Measurements from ENCODE around the gene KRT38. TPM values are rescaled to one million over a fixed set of nuclear protein-coding genes. Genes with fewer than 3 reads are reported as not detected.

Gene KRT38
- total RNA-seq, 1 donor from 2014 or later = not detected

DNA sequence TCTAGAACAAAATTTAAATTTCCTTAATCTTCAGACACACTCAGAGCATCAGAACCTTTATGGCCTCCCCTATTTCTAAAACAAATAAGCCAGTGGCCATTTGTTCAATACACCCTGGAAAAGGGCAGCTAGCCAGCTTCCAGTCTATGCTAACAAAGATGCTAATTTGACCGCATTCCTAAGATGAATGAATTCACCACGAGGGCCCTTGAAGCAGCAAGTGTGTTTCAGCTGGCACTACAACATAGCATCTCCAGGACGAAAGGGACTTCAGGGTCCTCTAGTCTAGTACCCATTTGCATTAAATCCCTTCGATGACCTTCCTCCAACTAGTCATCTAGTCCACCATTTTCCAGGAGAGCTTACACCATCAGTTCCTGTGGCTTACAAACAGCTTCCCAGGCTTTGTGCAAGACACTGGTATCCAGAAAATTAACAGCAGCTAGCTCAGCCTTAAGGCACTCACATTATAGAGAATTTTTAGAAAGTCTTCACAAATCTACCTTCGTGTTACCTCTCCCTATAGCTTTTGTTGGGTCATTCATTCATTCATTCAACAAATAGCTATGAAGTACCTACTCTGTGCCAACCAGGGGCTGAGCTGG is 27.3 kb downstream of the KRT38 start:
- no peaks in the 10 kb centered on the region for H3K36me3 Mint-ChIP-seq (ENCODE audit: low read depth)
- no peak for TF ChIP-seq CTCF (IDR thresholded peaks at IDR 0.05)
- H3K4me3 Mint-ChIP-seq = no peak overlapping the region
- peaks cover 4% of the 10 kb centered on the region for H3K27me3 Mint-ChIP-seq
- intact Hi-C loops (cut with micrococcal nuclease) = no loop called here
- ATAC-seq (ENCODE audit: low read depth) (no peak), DNase-seq (no peak)
- ChIA-PET CTCF (no interaction called here), POLR2A (no interaction called here)
- no peak overlapping the region for H3K27ac Mint-ChIP-seq
- no peaks in the 10 kb centered on the region for H3K9me3 Mint-ChIP-seq
- H3K4me1 Mint-ChIP-seq = peaks cover 5% of the 10 kb centered on the region

GRCh38 chr17:41411072-41411840 is 29.5 kb downstream of the KRT38 start:
- Mint-ChIP-seq H3K4me3 (no peak overlapping the region), H3K27ac (no peak overlapping the region), H3K36me3 (ENCODE audit: low read depth) (no peaks in the 10 kb centered on the region), H3K9me3 (no peaks in the 10 kb centered on the region), H3K4me1 (no peaks in the 10 kb centered on the region), H3K27me3 (peaks cover 4% of the 10 kb centered on the region)
- no peak for TF ChIP-seq CTCF (IDR thresholded peaks at IDR 0.05)
- CTCF ChIA-PET = no interaction called here
- DNase-seq = no peak
- ATAC-seq (ENCODE audit: low read depth) = no peak
- intact Hi-C loops (cut with micrococcal nuclease) = no loop called here
- POLR2A ChIA-PET = no interaction called here

GRCh38 chr17:41407226-41407625 is 33.6 kb downstream of the KRT38 start:
- POLR2A ChIA-PET = no interaction called here
- DNase-seq = no peak
- no peak for TF ChIP-seq CTCF (IDR thresholded peaks at IDR 0.05)
- CTCF ChIA-PET = no interaction called here
- H3K36me3 Mint-ChIP-seq (ENCODE audit: low read depth) = no peaks in the 10 kb centered on the region
- no peaks in the 10 kb centered on the region for H3K9me3 Mint-ChIP-seq
- ATAC-seq (ENCODE audit: low read depth) = no peak
- no peaks in the 10 kb centered on the region for H3K4me1 Mint-ChIP-seq
- no peak overlapping the region for H3K27ac Mint-ChIP-seq
- no peak overlapping the region for H3K4me3 Mint-ChIP-seq
- H3K27me3 Mint-ChIP-seq = no peaks in the 10 kb centered on the region
- intact Hi-C loops (cut with micrococcal nuclease) = no loop called here

- intact Hi-C loops (cut with micrococcal nuclease) = no loop called here
- ChIA-PET POLR2A (no interaction called here), CTCF (no interaction called here)
- Mint-ChIP-seq H3K36me3 (ENCODE audit: low read depth) (no peaks in the 10 kb centered on the region), H3K4me1 (no peaks in the 10 kb centered on the region), H3K9me3 (no peaks in the 10 kb centered on the region), H3K27me3 (peaks cover 4% of the 10 kb centered on the region), H3K4me3 (no peak overlapping the region), H3K27ac (no peak overlapping the region)
- DNase-seq (no peak), ATAC-seq (ENCODE audit: low read depth) (no peak)
- TF ChIP-seq CTCF (IDR thresholded peaks at IDR 0.05) = no peak
Observed at GRCh38 chr17:41406205-41406604, 34.6 kb downstream of the KRT38 start.

GRCh38 chr17:41404024-41404671 is 36.6 kb downstream of the KRT38 start:
- Mint-ChIP-seq H3K27ac (no peak overlapping the region), H3K9me3 (no peaks in the 10 kb centered on the region), H3K36me3 (ENCODE audit: low read depth) (no peaks in the 10 kb centered on the region), H3K4me3 (no peak overlapping the region), H3K27me3 (peaks cover 10% of the 10 kb centered on the region), H3K4me1 (no peaks in the 10 kb centered on the region)
- intact Hi-C loops (cut with micrococcal nuclease) = no loop called here
- no peak for ATAC-seq (ENCODE audit: low read depth)
- DNase-seq = no peak
- CTCF ChIA-PET = interaction anchor here (0.9 to 1.2 kb wide), 2 partner anchors 13 kb away, joined by 3 read pairs; no protein-coding TSS in a partner anchor
- POLR2A ChIA-PET = no interaction called here
- TF ChIP-seq CTCF (IDR thresholded peaks at IDR 0.05) = no peak
